Loucy (cell line): ENCODE data around the gene KIF3C.

Source experiments
- H2AFZ ChIP-seq: fragments of 200-600 bp; sonication (generic); 2 replicates; pipeline ENCODE4 v1.6.0; 2016; ENCODE audit warnings: antibody characterized with exemption, mild to moderate bottlenecking, low read length, moderate library complexity
- H3F3A ChIP-seq: fragments of 200-600 bp; 2 replicates; pipeline ENCODE4 v1.6.0; 2016; ENCODE audit warnings: antibody characterized with exemption, low read depth, mild to moderate bottlenecking
- H3K27me3 ChIP-seq: fragments of 200-600 bp; sonication (generic); 2 replicates; pipeline ENCODE4 v1.6.1; 2014; ENCODE audit warnings: low read length, mild to moderate bottlenecking; ENCODE audit not compliant: insufficient read depth, poor library complexity, severe bottlenecking
- H3K36me3 ChIP-seq: fragments of 200-600 bp; sonication (generic); 2 replicates; pipeline ENCODE4 v1.6.1; 2016; ENCODE audit warnings: low read length; ENCODE audit not compliant: insufficient read depth
- H3K4me1 ChIP-seq: fragments of 200-600 bp; sonication (generic); 2 replicates; pipeline ENCODE4 v1.5.1; 2014; ENCODE audit warnings: low read length, mild to moderate bottlenecking; ENCODE audit not compliant: insufficient read depth, poor library complexity, severe bottlenecking
- H3K4me2 ChIP-seq: fragments of 200-600 bp; sonication (generic); 2 replicates; pipeline ENCODE4 v1.6.0; 2014; ENCODE audit warnings: antibody characterized with exemption, low read length, low read depth, mild to moderate bottlenecking; ENCODE audit not compliant: poor library complexity, severe bottlenecking
- H3K4me3 ChIP-seq: fragments of 200-600 bp; sonication (generic); 2 replicates; pipeline ENCODE4 v1.5.1; 2014; ENCODE audit warnings: low read length, mild to moderate bottlenecking, mixed read lengths; ENCODE audit not compliant: poor library complexity, severe bottlenecking
- H3K79me2 ChIP-seq: fragments of 200-600 bp; sonication (generic); 2 replicates; pipeline ENCODE4 v1.6.1; 2014; ENCODE audit warnings: low read length; ENCODE audit not compliant: insufficient read depth
- H3K9ac ChIP-seq: fragments of 200-600 bp; sonication (generic); 2 replicates; pipeline ENCODE4 v1.6.0; 2014; ENCODE audit warnings: mild to moderate bottlenecking, low read depth, low read length, moderate library complexity; ENCODE audit not compliant: poor library complexity, severe bottlenecking
- H3K9me2 ChIP-seq: fragments of 200-600 bp; sonication (generic); replicated peaks from 2 replicates; pipeline ENCODE4 v1.6.1; 2016; ENCODE audit warnings: low read depth, low read length, mixed read lengths
- H3K9me3 ChIP-seq: fragments of 200-600 bp; sonication (generic); 2 replicates; pipeline ENCODE4 v1.6.1; 2014; ENCODE audit warnings: mild to moderate bottlenecking, antibody characterized with exemption, low read length, low read depth; ENCODE audit not compliant: insufficient read depth
- H4K20me1 ChIP-seq: fragments of 200-600 bp; sonication (generic); 2 replicates; pipeline ENCODE4 v1.6.0; 2014; ENCODE audit warnings: antibody characterized with exemption, low read length, mild to moderate bottlenecking; ENCODE audit not compliant: insufficient read depth, poor library complexity, severe bottlenecking
- CTCF ChIP-seq: fragments of 200-600 bp; sonication (generic); conservative IDR thresholded peaks from 2 replicates; pipeline ENCODE4 v1.5.1; 2014; ENCODE audit warnings: mild to moderate bottlenecking, antibody characterized with exemption, low read length
- EZH2phosphoT487 ChIP-seq: fragments of 200-600 bp; IDR thresholded peaks from 2 replicates; pipeline ENCODE4 v1.6.1; 2018; ENCODE audit warnings: antibody characterized with exemption, mild to moderate bottlenecking, moderate library complexity, borderline replicate concordance

The KIF3C gene

GRCh38 chr2:25933622-25934021, 48.7 kb downstream of the KIF3C start:
- Histone ChIP-seq H3K27me3 (no peaks in the 10 kb centered on the region), H3K36me3 (peaks cover 4% of the 10 kb centered on the region; the same call in 1 of the 2 replicates), H3K4me3 (no peak overlapping the region), H3K4me2 (no peak overlapping the region), H4K20me1 (no peaks in the 10 kb centered on the region), H2AFZ (no peak overlapping the region), H3K9me2 (no peaks in the 10 kb centered on the region), H3F3A (0 out of 2 replicates have a peak, but pooled peaks cover 4% of the 10 kb centered on the region), H3K9me3 (no peaks in the 10 kb centered on the region), H3K79me2 (no peaks in the 10 kb centered on the region), H3K9ac (no peak overlapping the region), H3K4me1 (peaks cover 23% of the 10 kb centered on the region)
- TF ChIP-seq CTCF (no peak), EZH2phosphoT487 (no peak)

GRCh38 chr2:25929789-25930473, 52.4 kb downstream of the KIF3C start:
- no peak for TF ChIP-seq EZH2phosphoT487
- TF ChIP-seq CTCF: no peak
- H3K4me2 ChIP-seq: no peak overlapping the region
- H4K20me1 ChIP-seq: no peaks in the 10 kb centered on the region
- no peak overlapping the region for H3K9ac ChIP-seq
- no peaks in the 10 kb centered on the region for H3K27me3 ChIP-seq
- H3K9me3 ChIP-seq: no peaks in the 10 kb centered on the region
- H3K9me2 ChIP-seq: no peaks in the 10 kb centered on the region
- no peaks in the 10 kb centered on the region for H3F3A ChIP-seq
- H3K4me3 ChIP-seq: no peak overlapping the region
- peaks cover 4% of the 10 kb centered on the region; the same call in 1 of the 2 replicates for H3K36me3 ChIP-seq
- H2AFZ ChIP-seq: no peak overlapping the region
- H3K4me1 ChIP-seq: no peaks in the 10 kb centered on the region
- no peaks in the 10 kb centered on the region for H3K79me2 ChIP-seq

DNA sequence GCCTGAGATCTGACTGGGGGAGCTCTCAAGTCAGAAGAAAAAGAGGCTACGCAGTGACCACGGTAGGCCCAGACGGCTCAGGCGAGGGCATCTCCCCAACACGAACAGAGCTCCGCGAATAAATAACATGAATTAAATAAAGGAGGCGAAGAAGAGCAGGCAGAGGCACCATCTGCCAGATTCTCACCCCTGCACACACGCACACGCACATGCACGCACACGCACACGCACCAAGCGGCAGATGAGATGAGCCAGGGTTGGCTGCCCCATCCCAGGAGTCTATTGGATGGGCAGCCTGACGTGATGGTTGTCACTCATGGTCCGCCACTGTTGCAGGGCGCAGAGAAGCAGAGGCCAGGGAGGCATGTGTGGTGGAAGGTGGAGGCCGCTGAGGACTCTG, 53.6 kb downstream of the KIF3C start:
- Histone ChIP-seq H3K79me2 (no peaks in the 10 kb centered on the region), H2AFZ (no peak overlapping the region), H3K36me3 (peaks cover 4% of the 10 kb centered on the region; the same call in 1 of the 2 replicates), H3F3A (no peaks in the 10 kb centered on the region), H3K9ac (no peak overlapping the region), H3K27me3 (no peaks in the 10 kb centered on the region), H3K4me1 (no peaks in the 10 kb centered on the region), H3K4me3 (no peak overlapping the region), H3K9me3 (no peaks in the 10 kb centered on the region), H3K4me2 (no peak overlapping the region), H4K20me1 (no peaks in the 10 kb centered on the region), H3K9me2 (no peaks in the 10 kb centered on the region)
- TF ChIP-seq EZH2phosphoT487 (no peak), CTCF (no peak)
